ENCODE measurements around the gene STXBP6. TPM values are rescaled to one million over a fixed set of nuclear protein-coding genes. Genes with fewer than 3 reads are reported as not detected.

The STXBP6 gene
- total RNA-seq, 1 experiment from 2014 or later: not detected

GRCh38 chr14:24960816-24961215 lies 89.1 kb downstream of the STXBP6 start:
- intact Hi-C loops (cut with micrococcal nuclease; ENCODE audit: unreplicated experiment) (no loop called here), in situ Hi-C loops (cut with HindIII; ENCODE audit: low pct_unique_long_range_greater_than_20kb, low sequenced_read_pairs) (no loop called here)
- Histone ChIP-seq H3K9me3 (ENCODE audit: control insufficient read depth, insufficient read depth, low read depth, low read length) (no peaks in the 10 kb centered on the region), H3K36me3 (ENCODE audit: control insufficient read depth, insufficient read depth, low read length) (no peaks in the 10 kb centered on the region), H3K4me1 (ENCODE audit: control insufficient read depth, insufficient read depth, low read length) (no peaks in the 10 kb centered on the region), H3K27ac (ENCODE audit: low read length) (no peak overlapping the region), H3K4me3 (ENCODE audit: low read depth in 2 of 2, low read length in 2 of 2) (no peak overlapping the region), H3K27me3 (ENCODE audit: control insufficient read depth, insufficient read depth, low read length) (no peaks in the 10 kb centered on the region)
- ChIA-PET CTCF (no interaction called here), POLR2A (no interaction called here)
- no TSS peak for BruUV-seq (replicated peaks)
- DNase-seq (ENCODE audit: low read depth, low spot score) (no peak), ATAC-seq (no peak)
- TF ChIP-seq POLR2AphosphoS5 (IDR thresholded peaks at IDR 0.05; ENCODE audit: low read depth, low read length): no peak
- TF ChIP-seq TCF7L2 (IDR thresholded peaks at IDR 0.05; ENCODE audit: low read depth, low read length): no peak
- TF ChIP-seq REST (IDR thresholded peaks at IDR 0.05; ENCODE audit: insufficient read depth in 1 of 2, low read depth in 2 of 2, low read length in 1 of 2): no peak
- TF ChIP-seq SIN3A (IDR thresholded peaks at IDR 0.05; ENCODE audit: borderline replicate concordance, insufficient read depth, low read depth, low read length): no peak
- TF ChIP-seq, protein P1, sequence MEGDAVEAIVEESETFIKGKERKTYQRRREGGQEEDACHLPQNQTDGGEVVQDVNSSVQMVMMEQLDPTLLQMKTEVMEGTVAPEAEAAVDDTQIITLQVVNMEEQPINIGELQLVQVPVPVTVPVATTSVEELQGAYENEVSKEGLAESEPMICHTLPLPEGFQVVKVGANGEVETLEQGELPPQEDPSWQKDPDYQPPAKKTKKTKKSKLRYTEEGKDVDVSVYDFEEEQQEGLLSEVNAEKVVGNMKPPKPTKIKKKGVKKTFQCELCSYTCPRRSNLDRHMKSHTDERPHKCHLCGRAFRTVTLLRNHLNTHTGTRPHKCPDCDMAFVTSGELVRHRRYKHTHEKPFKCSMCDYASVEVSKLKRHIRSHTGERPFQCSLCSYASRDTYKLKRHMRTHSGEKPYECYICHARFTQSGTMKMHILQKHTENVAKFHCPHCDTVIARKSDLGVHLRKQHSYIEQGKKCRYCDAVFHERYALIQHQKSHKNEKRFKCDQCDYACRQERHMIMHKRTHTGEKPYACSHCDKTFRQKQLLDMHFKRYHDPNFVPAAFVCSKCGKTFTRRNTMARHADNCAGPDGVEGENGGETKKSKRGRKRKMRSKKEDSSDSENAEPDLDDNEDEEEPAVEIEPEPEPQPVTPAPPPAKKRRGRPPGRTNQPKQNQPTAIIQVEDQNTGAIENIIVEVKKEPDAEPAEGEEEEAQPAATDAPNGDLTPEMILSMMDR (IDR thresholded peaks at IDR 0.05): no peak

GRCh38 chr14:24959791-24960331 lies 90.1 kb downstream of the STXBP6 start:
- Histone ChIP-seq H3K4me1 (ENCODE audit: control insufficient read depth, insufficient read depth, low read length) (no peaks in the 10 kb centered on the region), H3K27ac (ENCODE audit: low read length) (no peak overlapping the region), H3K36me3 (ENCODE audit: control insufficient read depth, insufficient read depth, low read length) (no peaks in the 10 kb centered on the region), H3K9me3 (ENCODE audit: control insufficient read depth, insufficient read depth, low read depth, low read length) (no peaks in the 10 kb centered on the region), H3K27me3 (ENCODE audit: control insufficient read depth, insufficient read depth, low read length) (no peaks in the 10 kb centered on the region), H3K4me3 (ENCODE audit: low read depth in 2 of 2, low read length in 2 of 2) (no peak overlapping the region)
- in situ Hi-C loops (cut with HindIII; ENCODE audit: low pct_unique_long_range_greater_than_20kb, low sequenced_read_pairs): no loop called here
- CTCF ChIA-PET: no interaction called here
- ATAC-seq: no peak
- BruUV-seq (replicated peaks): no TSS peak
- TF ChIP-seq, protein P1 (IDR thresholded peaks at IDR 0.05): no peak
- TF ChIP-seq SIN3A (IDR thresholded peaks at IDR 0.05; ENCODE audit: borderline replicate concordance, insufficient read depth, low read depth, low read length) (no peak), REST (IDR thresholded peaks at IDR 0.05; ENCODE audit: insufficient read depth in 1 of 2, low read depth in 2 of 2, low read length in 1 of 2) (no peak), POLR2AphosphoS5 (IDR thresholded peaks at IDR 0.05; ENCODE audit: low read depth, low read length) (no peak), TCF7L2 (IDR thresholded peaks at IDR 0.05; ENCODE audit: low read depth, low read length) (no peak)
- POLR2A ChIA-PET: no interaction called here
- intact Hi-C loops (cut with micrococcal nuclease; ENCODE audit: unreplicated experiment): no loop called here
- DNase-seq (ENCODE audit: low read depth, low spot score): no peak
